HUES48 (cell line): ENCODE results near the gene XYLT1.

Experiments
- H3K27ac ChIP-seq: one replicate; pipeline ENCODE4 v1.7.0; 2013; ENCODE audit warnings: low read depth, low read length, inconsistent platforms
- H3K27me3 ChIP-seq: 2 replicates; pipeline ENCODE4 v1.6.1; 2013; ENCODE audit warnings: mild to moderate bottlenecking, low read length; ENCODE audit not compliant: control insufficient read depth, insufficient read depth
- H3K36me3 ChIP-seq: 2 replicates; pipeline ENCODE4 v1.6.1; 2013; ENCODE audit warnings: low read length; ENCODE audit not compliant: control insufficient read depth, insufficient read depth
- H3K4me1 ChIP-seq: 2 replicates; pipeline ENCODE4 v1.6.1; 2013; ENCODE audit warnings: mild to moderate bottlenecking, low read length; ENCODE audit not compliant: control insufficient read depth, insufficient read depth
- H3K4me3 ChIP-seq: 2 replicates; pipeline ENCODE4 v1.5.1; 2013; ENCODE audit warnings: mild to moderate bottlenecking, low read depth, low read length
- H3K9ac ChIP-seq: 2 replicates; pipeline ENCODE4 v1.6.1; 2013; ENCODE audit warnings: mild to moderate bottlenecking, low read depth, low read length, moderate library complexity
- H3K9me3 ChIP-seq: 2 replicates; pipeline ENCODE4 v1.6.1; 2013; ENCODE audit warnings: low read length; ENCODE audit not compliant: control insufficient read depth, insufficient read depth

Gene XYLT1

DNA sequence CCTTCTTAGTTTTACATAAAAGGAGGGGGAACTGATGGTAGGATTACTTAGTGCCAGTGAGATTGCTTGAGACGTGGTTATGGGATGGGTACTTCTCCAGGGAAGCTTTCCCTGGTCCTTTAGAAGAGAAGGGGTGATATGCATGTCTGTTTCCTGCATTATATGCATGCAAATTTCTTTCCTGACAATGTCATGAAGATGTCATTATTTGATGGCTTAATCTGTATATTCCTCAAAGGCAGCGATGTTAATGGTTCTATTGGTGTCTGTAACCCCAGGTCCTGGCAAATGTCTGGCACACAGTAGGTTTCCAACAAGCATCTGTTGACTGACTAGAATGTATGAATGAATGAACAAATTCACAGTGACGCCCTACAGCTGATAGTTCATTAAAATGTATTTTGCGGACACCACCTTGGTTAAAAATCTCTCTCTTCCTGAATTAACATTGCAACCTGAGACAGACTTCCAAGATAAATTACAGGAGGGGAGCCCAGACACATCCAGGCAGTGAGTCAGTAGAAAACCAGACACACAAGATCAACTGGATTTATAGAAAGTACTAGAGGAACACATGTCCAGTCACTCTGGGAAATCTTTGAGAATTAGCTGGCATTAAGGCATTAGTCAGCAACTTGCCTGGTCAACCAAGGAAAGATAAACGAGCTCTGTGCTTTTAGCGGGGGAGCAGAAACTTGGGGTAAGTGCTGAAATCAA is 293.4 kb downstream of the XYLT1 start:
- no peaks in the 10 kb centered on the region for H3K4me1 ChIP-seq
- no peaks in the 10 kb centered on the region for H3K27me3 ChIP-seq
- no peak overlapping the region for H3K4me3 ChIP-seq
- no peaks in the 10 kb centered on the region for H3K36me3 ChIP-seq
- H3K9me3 ChIP-seq: no peaks in the 10 kb centered on the region
- no peak overlapping the region for H3K27ac ChIP-seq
- H3K9ac ChIP-seq: no peak overlapping the region

DNA sequence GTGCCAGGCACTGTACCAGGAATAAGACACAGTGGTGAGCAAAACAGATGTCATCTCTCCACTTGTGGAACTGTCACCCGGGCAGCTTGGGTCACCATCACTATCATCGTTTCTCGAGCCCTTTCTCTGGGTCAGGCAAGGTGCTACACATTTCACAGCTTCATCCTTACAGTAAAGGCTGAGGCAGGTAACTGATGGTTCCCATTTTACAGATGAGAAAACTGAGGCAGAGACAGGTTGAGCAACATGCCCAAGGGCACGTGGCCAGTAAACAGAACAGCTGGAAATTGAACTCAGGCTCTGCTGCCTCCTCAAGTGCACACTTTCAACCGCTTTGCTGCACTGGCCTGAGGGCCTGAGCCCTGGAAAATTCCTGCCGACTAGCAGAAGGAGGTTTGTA is 294.6 kb downstream of the XYLT1 start:
- Histone ChIP-seq H3K9ac (no peak overlapping the region), H3K4me1 (no peaks in the 10 kb centered on the region), H3K36me3 (no peaks in the 10 kb centered on the region), H3K9me3 (no peaks in the 10 kb centered on the region), H3K4me3 (no peak overlapping the region), H3K27me3 (no peaks in the 10 kb centered on the region), H3K27ac (no peak overlapping the region)

DNA sequence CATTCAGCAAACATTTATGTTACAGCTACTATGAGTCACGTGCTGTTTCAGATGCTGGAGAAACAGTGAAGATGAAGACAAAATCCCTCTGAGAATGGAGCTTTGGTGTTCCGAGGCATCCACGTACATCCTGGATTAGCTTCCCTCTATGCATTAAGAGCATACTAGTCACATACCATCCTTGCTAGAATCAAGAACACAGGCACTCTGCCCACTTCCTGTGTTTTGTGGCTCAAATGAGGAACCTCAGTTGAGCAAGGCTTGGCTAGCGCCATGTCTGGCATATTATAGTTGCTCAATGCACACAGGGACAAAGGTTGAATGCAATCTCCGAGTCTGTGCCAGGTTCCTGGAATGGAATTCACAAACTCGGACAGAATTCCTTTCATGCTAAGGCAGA is 297.5 kb downstream of the XYLT1 start:
- H3K9me3 ChIP-seq: no peaks in the 10 kb centered on the region
- H3K27ac ChIP-seq: no peak overlapping the region
- H3K9ac ChIP-seq: no peak overlapping the region

DNA sequence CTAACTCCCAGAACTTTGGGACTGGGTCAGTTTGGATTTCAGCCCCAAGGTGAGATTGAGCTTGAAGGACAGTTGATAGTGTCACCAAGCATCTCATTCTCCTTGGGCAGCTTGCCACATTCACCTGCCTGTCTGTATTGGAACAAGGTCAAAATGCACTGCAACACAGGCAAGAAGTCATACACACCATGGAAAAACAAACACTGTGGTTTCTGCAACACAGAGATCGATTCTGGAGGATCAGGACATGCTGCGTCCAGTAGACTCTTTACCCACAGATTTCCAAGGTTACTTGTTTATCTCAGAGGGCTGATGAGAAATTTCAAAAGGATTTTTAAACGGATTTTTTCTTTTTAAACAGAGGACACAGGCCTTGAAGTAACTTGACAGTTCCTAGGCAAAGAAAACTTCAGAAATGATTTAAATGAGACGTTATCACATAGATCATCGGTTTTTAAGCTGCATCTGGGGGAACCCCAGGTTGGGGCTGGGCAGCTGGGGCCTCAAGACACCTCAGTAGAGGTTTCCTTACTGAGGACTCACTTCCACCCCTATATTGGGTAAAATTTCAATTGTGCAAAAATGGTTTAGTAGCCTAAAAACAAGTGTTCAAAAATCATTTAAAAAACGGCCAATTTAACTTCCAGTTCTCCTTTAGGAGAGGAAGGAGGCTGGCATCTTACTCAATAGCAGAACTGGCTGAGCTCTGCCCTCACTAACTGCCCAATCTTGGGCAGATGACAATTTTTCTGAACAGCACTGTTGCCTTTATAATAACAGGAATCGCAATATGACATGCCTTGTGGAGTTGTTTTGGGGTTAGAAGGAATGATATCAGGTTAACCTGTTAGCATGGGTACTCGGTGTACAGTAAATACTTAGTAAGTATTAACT is 299.3 kb downstream of the XYLT1 start:
- H3K27me3 ChIP-seq: no peaks in the 10 kb centered on the region
- H3K27ac ChIP-seq: no peak overlapping the region
- H3K9me3 ChIP-seq: no peaks in the 10 kb centered on the region
- H3K4me1 ChIP-seq: no peaks in the 10 kb centered on the region
- H3K4me3 ChIP-seq: no peak overlapping the region
- no peak overlapping the region for H3K9ac ChIP-seq
- no peaks in the 10 kb centered on the region for H3K36me3 ChIP-seq

More for the DNA sequence above, 297.5 kb downstream of the XYLT1 start:
- Histone ChIP-seq H3K36me3 (no peaks in the 10 kb centered on the region), H3K27me3 (no peaks in the 10 kb centered on the region), H3K4me1 (no peaks in the 10 kb centered on the region), H3K4me3 (no peak overlapping the region)

DNA sequence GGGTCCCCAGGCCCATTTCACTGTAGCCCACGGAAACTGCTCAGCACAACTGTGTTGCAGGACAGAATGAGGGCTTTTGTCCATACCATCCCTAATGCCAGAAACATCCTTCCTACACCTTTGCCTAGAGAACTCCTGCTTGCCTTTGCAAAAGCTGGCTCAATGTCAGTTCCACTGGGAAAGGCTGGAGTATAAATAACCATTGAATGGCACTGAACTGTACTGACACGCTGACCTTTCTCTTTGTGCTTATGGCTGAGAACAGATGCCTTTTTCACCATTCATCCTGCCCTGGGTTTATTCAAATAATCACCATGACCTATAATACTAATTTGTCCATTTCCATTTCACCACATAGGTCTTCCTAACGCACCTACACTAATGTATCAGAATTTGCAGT is 300.3 kb downstream of the XYLT1 start:
- Histone ChIP-seq H3K36me3 (no peaks in the 10 kb centered on the region), H3K9me3 (no peaks in the 10 kb centered on the region), H3K27ac (no peak overlapping the region), H3K4me1 (no peaks in the 10 kb centered on the region), H3K9ac (no peak overlapping the region), H3K4me3 (no peak overlapping the region), H3K27me3 (no peaks in the 10 kb centered on the region)

DNA sequence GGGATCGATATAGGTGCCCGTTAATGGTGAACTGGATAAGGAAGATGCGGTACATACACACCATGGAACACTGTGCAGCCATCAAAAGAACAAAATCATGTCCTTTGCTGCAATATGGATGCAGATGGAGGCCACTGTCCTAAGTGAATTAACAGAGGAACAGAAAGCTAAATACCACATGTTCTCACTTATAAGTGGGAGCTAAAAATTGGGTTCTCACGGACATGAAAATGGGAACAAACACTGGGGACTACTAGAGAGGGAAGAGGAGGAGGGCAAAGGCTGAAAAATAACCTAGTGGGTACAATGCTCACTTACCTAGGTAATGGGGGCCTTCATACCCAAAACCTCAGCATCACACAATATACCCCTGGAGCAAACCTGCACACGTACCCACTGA is 302.6 kb downstream of the XYLT1 start:
- Histone ChIP-seq H3K9ac (no peak overlapping the region), H3K4me1 (no peaks in the 10 kb centered on the region), H3K4me3 (no peak overlapping the region), H3K9me3 (no peaks in the 10 kb centered on the region), H3K27ac (no peak overlapping the region), H3K27me3 (no peaks in the 10 kb centered on the region), H3K36me3 (no peaks in the 10 kb centered on the region)

DNA sequence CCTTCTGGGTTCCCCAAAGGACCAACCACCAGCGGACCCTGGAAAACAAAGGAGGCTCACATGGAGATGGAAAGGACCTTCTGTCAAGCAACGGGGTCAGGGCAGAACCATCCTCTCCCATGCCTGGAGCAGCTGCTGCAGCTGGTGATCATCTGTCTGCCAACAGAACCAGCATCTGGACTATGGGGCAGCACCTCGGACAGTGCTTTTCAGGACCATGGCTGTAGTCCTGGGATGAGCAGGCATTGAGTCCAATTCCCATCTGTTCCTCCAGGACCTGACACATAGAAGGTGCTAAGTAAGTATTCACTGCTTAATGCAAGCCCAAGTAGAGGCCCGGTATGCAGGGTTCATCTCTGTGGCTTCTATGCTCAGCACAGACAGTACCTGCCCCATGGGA is 304.7 kb downstream of the XYLT1 start:
- H3K27me3 ChIP-seq: no peaks in the 10 kb centered on the region
- H3K36me3 ChIP-seq: no peaks in the 10 kb centered on the region

DNA sequence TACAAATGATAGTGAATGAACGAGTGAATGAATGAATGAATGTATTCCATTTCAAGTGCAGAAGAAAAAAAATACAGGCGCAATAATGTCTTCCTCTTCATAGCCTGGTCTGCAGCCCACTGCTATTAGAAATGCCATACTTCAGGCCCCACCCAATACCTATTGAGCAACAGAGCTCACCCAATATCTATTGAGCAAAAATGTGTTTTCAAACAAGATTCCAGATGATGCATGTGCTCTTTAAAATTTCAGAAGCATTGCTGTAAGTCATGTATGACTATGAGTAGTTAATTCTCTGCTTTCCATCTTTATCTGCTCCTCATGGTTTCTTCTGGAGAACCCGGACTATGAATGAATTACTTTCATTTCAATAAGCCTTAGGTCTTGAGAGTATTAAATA is 308.2 kb downstream of the XYLT1 start:
- Histone ChIP-seq H3K27ac (no peak overlapping the region), H3K36me3 (no peaks in the 10 kb centered on the region)

More for the DNA sequence above, 304.7 kb downstream of the XYLT1 start:
- Histone ChIP-seq H3K4me3 (no peak overlapping the region), H3K9me3 (no peaks in the 10 kb centered on the region), H3K9ac (no peak overlapping the region), H3K4me1 (peaks cover 8% of the 10 kb centered on the region), H3K27ac (no peak overlapping the region)

DNA sequence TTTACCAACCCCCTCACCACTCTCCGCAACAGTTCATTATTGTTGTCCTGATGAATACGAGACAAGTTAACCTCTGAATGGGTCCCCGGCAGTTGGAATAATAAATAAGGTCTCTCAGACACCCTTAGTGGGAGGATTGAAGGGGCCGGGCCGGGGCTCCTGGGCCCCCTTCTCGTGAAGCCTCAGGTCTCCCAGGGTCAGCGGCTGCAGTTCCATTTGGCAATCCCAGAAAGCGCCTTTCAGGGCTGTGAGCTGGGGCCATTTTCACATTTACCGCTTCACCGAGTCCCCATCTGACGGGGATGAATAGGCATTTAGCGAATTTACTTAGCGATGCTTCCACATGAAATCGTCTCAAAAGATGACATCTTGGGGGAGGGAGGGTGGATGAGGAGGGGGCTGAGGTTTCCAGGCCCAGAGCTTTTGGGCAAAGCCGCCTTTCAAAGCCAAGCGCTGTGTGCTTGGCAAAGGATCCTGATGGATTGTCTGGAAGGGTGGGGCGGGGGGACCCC is 309.8 kb downstream of the XYLT1 start:
- Histone ChIP-seq H3K4me1 (peaks cover 14% of the 10 kb centered on the region), H3K36me3 (no peaks in the 10 kb centered on the region), H3K4me3 (no peak overlapping the region), H3K9ac (no peak overlapping the region), H3K27me3 (no peaks in the 10 kb centered on the region), H3K27ac (no peak overlapping the region), H3K9me3 (no peaks in the 10 kb centered on the region)

More for the DNA sequence above, 308.2 kb downstream of the XYLT1 start:
- H3K4me3 ChIP-seq: no peak overlapping the region
- no peak overlapping the region for H3K9ac ChIP-seq
- H3K4me1 ChIP-seq: peaks cover 14% of the 10 kb centered on the region
- H3K9me3 ChIP-seq: no peaks in the 10 kb centered on the region
- H3K27me3 ChIP-seq: no peaks in the 10 kb centered on the region

DNA sequence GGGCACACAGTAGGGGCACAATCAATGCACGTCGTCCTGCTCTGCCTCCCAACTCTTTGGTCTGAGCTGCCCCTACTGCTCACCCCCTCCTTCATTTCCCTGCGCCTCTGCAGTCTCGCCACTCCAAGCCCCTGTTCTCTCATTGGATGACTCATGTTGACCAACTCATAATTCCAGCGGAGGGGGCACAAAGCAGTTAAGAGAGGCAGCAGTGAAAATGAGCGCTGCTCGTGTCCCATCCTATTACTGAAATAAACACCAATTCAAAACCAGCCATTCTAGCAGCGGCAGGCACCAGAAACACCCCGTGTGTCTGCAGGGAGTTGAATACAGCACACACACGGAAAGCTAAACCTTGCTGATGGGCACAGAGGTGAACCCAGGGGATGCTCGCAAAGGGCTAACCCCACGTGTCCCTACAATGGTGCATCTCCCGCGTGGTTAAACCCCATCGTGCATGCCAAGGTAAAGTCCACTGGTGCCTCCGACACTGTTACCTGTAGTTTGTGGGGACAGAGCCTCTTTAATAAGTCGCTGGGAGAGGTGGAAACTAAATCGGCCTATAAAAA is 310.4 kb downstream of the XYLT1 start:
- H3K36me3 ChIP-seq: no peaks in the 10 kb centered on the region
- H3K9me3 ChIP-seq: no peaks in the 10 kb centered on the region
- H3K27ac ChIP-seq: no peak overlapping the region
- H3K9ac ChIP-seq: no peak overlapping the region
- H3K4me1 ChIP-seq: peaks cover 14% of the 10 kb centered on the region
- no peaks in the 10 kb centered on the region for H3K27me3 ChIP-seq
- H3K4me3 ChIP-seq: no peak overlapping the region

DNA sequence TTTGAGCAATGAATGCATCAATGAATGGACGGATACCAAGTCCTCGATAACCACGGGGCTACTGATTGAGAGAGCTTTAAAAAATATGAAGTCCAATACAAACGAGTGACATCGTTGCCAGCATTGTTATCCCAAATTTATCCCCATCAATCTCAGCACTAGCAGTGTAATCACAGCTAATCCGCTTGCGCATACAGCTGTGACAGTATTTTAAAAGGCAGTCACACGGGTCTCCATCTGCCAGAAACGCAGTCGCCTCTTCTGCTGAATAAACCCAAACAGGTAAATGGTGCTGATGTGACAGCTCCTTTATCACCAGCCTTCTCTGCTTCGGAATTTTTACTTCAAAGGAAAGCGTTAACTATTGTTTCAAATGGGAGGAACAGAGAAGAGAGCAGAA is 311.1 kb downstream of the XYLT1 start:
- H3K4me3 ChIP-seq: no peak overlapping the region
- no peaks in the 10 kb centered on the region for H3K27me3 ChIP-seq
- no peaks in the 10 kb centered on the region for H3K9me3 ChIP-seq
- peaks cover 14% of the 10 kb centered on the region for H3K4me1 ChIP-seq
- no peak overlapping the region for H3K9ac ChIP-seq
- H3K27ac ChIP-seq: no peak overlapping the region
- no peaks in the 10 kb centered on the region for H3K36me3 ChIP-seq
